OCI-LY7 (cell line): ENCODE data around the gene XPR1. TPM values are rescaled to one million over a fixed set of nuclear protein-coding genes. Genes with fewer than 3 reads are reported as not detected.

Source experiments
- BruUV-seq: library from RNA; stranded (reverse); fragments of 400-500 nt; replicated peaks from 2 replicates; lab custom pipeline; 2021; lab: Mats Ljungman, UMichigan
- CTCF ChIA-PET: fragments of 300-600 bp; sonication (Branson Sonifier 250); formaldehyde crosslinking; loops from one replicate; lab custom pipeline; 2022; ENCODE audit warnings: antibody characterized with exemption; ENCODE audit not compliant: unreplicated experiment; lab: Charles Lee
- POLR2A ChIA-PET: fragments of 300-600 bp; sonication (Branson Sonifier 250); formaldehyde crosslinking; loops from one replicate; lab custom pipeline; 2022; ENCODE audit warnings: antibody characterized with exemption; lab: Charles Lee
- DNase-seq: peaks from one replicate; pipeline ENCODE4 v3.0.0-alpha.2; 2015; ENCODE audit warnings: low spot score
- H2AFZ ChIP-seq: fragments of 200-600 bp; sonication (generic), shearing (Covaris generic); 2 replicates; pipeline ENCODE4 v1.6.1; 2014; ENCODE audit warnings: mild to moderate bottlenecking, antibody characterized with exemption, low read length, moderate library complexity
- H3K27ac ChIP-seq: fragments of 200-600 bp; sonication (generic); 2 replicates; pipeline ENCODE4 v1.5.1; 2014; ENCODE audit warnings: mixed run types, low read depth, mild to moderate bottlenecking, moderate library complexity, low read length, inconsistent platforms; ENCODE audit not compliant: poor library complexity, severe bottlenecking
- H3K36me3 ChIP-seq: fragments of 200-600 bp; sonication (generic); 2 replicates; pipeline ENCODE4 v1.6.1; 2014; ENCODE audit warnings: mild to moderate bottlenecking, antibody characterized with exemption, low read length, moderate library complexity, mixed read lengths; ENCODE audit not compliant: insufficient read depth
- H3K4me1 ChIP-seq: fragments of 200-600 bp; sonication (generic); 2 replicates; pipeline ENCODE4 v1.5.1; 2014; ENCODE audit warnings: mild to moderate bottlenecking, low read length; ENCODE audit not compliant: insufficient read depth, poor library complexity, severe bottlenecking
- H3K4me2 ChIP-seq: fragments of 200-600 bp; sonication (generic); 2 replicates; pipeline ENCODE4 v1.6.1; 2014; ENCODE audit warnings: mild to moderate bottlenecking, low read length
- H3K4me3 ChIP-seq: fragments of 200-600 bp; sonication (generic); 2 replicates; pipeline ENCODE4 v1.5.1; 2014; ENCODE audit warnings: mild to moderate bottlenecking, low read depth, low read length; ENCODE audit not compliant: poor library complexity, severe bottlenecking
- H3K79me2 ChIP-seq: fragments of 200-600 bp; sonication (generic); 2 replicates; pipeline ENCODE4 v1.6.1; 2016; ENCODE audit warnings: low read depth, mild to moderate bottlenecking, low read length, moderate library complexity, mixed read lengths; ENCODE audit not compliant: insufficient read depth
- H3K9me2 ChIP-seq: fragments of 200-600 bp; sonication (generic); 2 replicates; pipeline ENCODE4 v1.6.1; 2016; ENCODE audit warnings: mild to moderate bottlenecking, low read length, mixed read lengths; ENCODE audit not compliant: insufficient read depth
- H3K9me3 ChIP-seq: fragments of 200-600 bp; sonication (generic); 2 replicates; pipeline ENCODE4 v1.6.1; 2014; ENCODE audit warnings: mild to moderate bottlenecking, mixed run types, low read length, mixed read lengths
- H4K20me1 ChIP-seq: fragments of 200-600 bp; sonication (generic); 2 replicates; pipeline ENCODE4 v1.6.1; 2014; ENCODE audit warnings: mild to moderate bottlenecking, antibody characterized with exemption, low read length, moderate library complexity, mixed read lengths; ENCODE audit not compliant: insufficient read depth
- EZH2phosphoT487 ChIP-seq: fragments of 200-600 bp; sonication (generic); IDR thresholded peaks from 2 replicates; pipeline ENCODE4 v1.6.1; 2018; ENCODE audit warnings: low read depth, borderline replicate concordance, mild to moderate bottlenecking, mixed run types, antibody characterized with exemption, low read length, moderate library complexity, mixed read lengths
- intact Hi-C: fragments of 100-400 bp; cut with micrococcal nuclease; formaldehyde crosslinking; loops from one replicate; pipeline ENCODE4 v1.10.0; 2022; ENCODE audit not compliant: unreplicated experiment
- total RNA-seq, 2 experiments: library from RNA; depleted of rRNA in 1 of 2; stranded (reverse); fragments of >200 nt in 1 of 2; shearing (Covaris generic) in 1 of 2; gene quantifications; 2 replicates each; pipeline ENCODE4 v1.2.3, GENCODE V29; 2014 to 2022
- TF ChIP-seq, protein P1 (sequence below): fragments of 200-600 bp; sonication (generic); conservative IDR thresholded peaks from 2 replicates; pipeline ENCODE4 v1.5.1; 2014; ENCODE audit warnings: mild to moderate bottlenecking, antibody characterized with exemption, low read length, moderate library complexity, mixed read lengths

Gene XPR1
- total RNA-seq, 2 experiments from 2014 or later: 8.6 to 17.2 TPM

GRCh38 chr1:180811298-180811697, 179.5 kb downstream of the XPR1 start:
- Histone ChIP-seq H2AFZ (no peak overlapping the region), H4K20me1 (no peaks in the 10 kb centered on the region), H3K9me2 (no peaks in the 10 kb centered on the region), H3K36me3 (no peaks in the 10 kb centered on the region), H3K4me1 (no peaks in the 10 kb centered on the region), H3K4me2 (no peak overlapping the region), H3K9me3 (no peaks in the 10 kb centered on the region), H3K79me2 (no peaks in the 10 kb centered on the region), H3K27ac (no peak overlapping the region), H3K4me3 (no peak overlapping the region)
- BruUV-seq: no TSS peak
- no peak for DNase-seq
- intact Hi-C loops: no loop called here
- TF ChIP-seq, protein P1, sequence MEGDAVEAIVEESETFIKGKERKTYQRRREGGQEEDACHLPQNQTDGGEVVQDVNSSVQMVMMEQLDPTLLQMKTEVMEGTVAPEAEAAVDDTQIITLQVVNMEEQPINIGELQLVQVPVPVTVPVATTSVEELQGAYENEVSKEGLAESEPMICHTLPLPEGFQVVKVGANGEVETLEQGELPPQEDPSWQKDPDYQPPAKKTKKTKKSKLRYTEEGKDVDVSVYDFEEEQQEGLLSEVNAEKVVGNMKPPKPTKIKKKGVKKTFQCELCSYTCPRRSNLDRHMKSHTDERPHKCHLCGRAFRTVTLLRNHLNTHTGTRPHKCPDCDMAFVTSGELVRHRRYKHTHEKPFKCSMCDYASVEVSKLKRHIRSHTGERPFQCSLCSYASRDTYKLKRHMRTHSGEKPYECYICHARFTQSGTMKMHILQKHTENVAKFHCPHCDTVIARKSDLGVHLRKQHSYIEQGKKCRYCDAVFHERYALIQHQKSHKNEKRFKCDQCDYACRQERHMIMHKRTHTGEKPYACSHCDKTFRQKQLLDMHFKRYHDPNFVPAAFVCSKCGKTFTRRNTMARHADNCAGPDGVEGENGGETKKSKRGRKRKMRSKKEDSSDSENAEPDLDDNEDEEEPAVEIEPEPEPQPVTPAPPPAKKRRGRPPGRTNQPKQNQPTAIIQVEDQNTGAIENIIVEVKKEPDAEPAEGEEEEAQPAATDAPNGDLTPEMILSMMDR: no peak
- TF ChIP-seq EZH2phosphoT487: no peak
- ChIA-PET POLR2A (no interaction called here), CTCF (no interaction called here)

GRCh38 chr1:180811886-180812285, 180.1 kb downstream of the XPR1 start:
- Histone ChIP-seq H3K9me2 (no peaks in the 10 kb centered on the region), H3K9me3 (no peaks in the 10 kb centered on the region), H3K4me3 (no peak overlapping the region), H4K20me1 (no peaks in the 10 kb centered on the region), H2AFZ (no peak overlapping the region), H3K79me2 (no peaks in the 10 kb centered on the region), H3K36me3 (no peaks in the 10 kb centered on the region), H3K27ac (no peak overlapping the region), H3K4me2 (no peak overlapping the region), H3K4me1 (no peaks in the 10 kb centered on the region)
- POLR2A ChIA-PET: no interaction called here
- intact Hi-C loops: no loop called here
- no TSS peak for BruUV-seq
- TF ChIP-seq, protein P1: no peak
- TF ChIP-seq EZH2phosphoT487: no peak
- no peak for DNase-seq
- CTCF ChIA-PET: no interaction called here

DNA sequence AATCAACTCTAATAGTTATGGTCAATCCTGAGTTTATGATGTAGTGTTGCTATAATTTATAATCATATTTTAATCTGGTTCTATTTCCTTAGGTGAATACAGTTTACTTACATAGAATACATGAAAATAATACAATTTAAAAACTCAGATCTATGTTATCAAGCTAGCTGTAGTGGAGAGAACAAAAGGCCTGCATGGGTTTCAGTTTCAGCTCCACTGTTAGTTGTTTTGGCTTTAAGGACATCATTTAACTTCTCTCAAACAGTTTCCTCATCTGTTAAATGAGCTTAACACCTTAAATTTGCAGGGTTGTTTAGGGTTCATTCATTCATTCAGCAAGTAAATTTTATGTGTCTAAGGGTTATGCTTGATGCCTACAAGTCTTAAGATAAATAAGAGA, 182.4 kb downstream of the XPR1 start:
- no peak overlapping the region for H2AFZ ChIP-seq
- CTCF ChIA-PET: no interaction called here

More for the DNA sequence above, 182.4 kb downstream of the XPR1 start:
- H4K20me1 ChIP-seq: no peaks in the 10 kb centered on the region
- H3K4me1 ChIP-seq: no peaks in the 10 kb centered on the region
- no peak for DNase-seq
- TF ChIP-seq EZH2phosphoT487: no peak
- TF ChIP-seq, protein P1: no peak
- intact Hi-C loops: no loop called here
- H3K4me2 ChIP-seq: no peak overlapping the region
- H3K4me3 ChIP-seq: no peak overlapping the region
- H3K9me2 ChIP-seq: no peaks in the 10 kb centered on the region
- no TSS peak for BruUV-seq
- no peaks in the 10 kb centered on the region for H3K36me3 ChIP-seq
- no peaks in the 10 kb centered on the region for H3K9me3 ChIP-seq
- H3K27ac ChIP-seq: no peak overlapping the region
- H3K79me2 ChIP-seq: no peaks in the 10 kb centered on the region
- POLR2A ChIA-PET: interaction anchor here (0.9 kb wide), 1 partner anchor 12 kb away, joined by 5 read pairs; no protein-coding TSS in a partner anchor
